SK-N-SH (cell line): ENCODE measurements around the gene LIN28B. TPM values are rescaled to one million over a fixed set of nuclear protein-coding genes. Genes with fewer than 3 reads are reported as not detected.

Source experiments
- CTCF ChIA-PET: fragments of 300-600, 350-600 bp; formaldehyde crosslinking; extraction: SDS; loops from one replicate; lab custom pipeline; 2021; lab: Yijun Ruan, JAX
- POLR2A ChIA-PET: fragments of 350-600 bp; sonication (Branson Sonifier 250); formaldehyde crosslinking; extraction: SDS; loops from one replicate; lab custom pipeline; 2020; ENCODE audit warnings: antibody characterized with exemption, inconsistent platforms; lab: Yijun Ruan, JAX
- DNase-seq: peaks from one replicate; pipeline ENCODE4 v3.0.0; 2012
- H2AFZ ChIP-seq: fragments of 200-600 bp; sonication (generic); 2 replicates; pipeline ENCODE4 v1.8.1; 2016; ENCODE audit warnings: antibody characterized with exemption, mild to moderate bottlenecking, low read depth
- H3F3A ChIP-seq: fragments of 200-600 bp; sonication (generic); replicated peaks from 2 replicates; pipeline ENCODE3; 2016; ENCODE audit warnings: antibody characterized with exemption, mild to moderate bottlenecking; ENCODE audit not compliant: insufficient read depth
- H3K27ac ChIP-seq, 2 experiments: fragments of 200-500 bp in 1 of 2; fragments of 200-600 bp in 1 of 2; sonication (Bioruptor generic) in 1 of 2; sonication (generic), shearing (Covaris generic) in 1 of 2; 2 replicates each; pipeline versions ENCODE4 v1.5.1 to v1.6.1; 2014 to 2016; ENCODE audit warnings: low read depth in 2 of 2, inconsistent platforms in 1 of 2, low read length in 1 of 2, mild to moderate bottlenecking in 1 of 2, mixed read lengths in 1 of 2
- H3K27me3 ChIP-seq: fragments of 200-600 bp; sonication (generic), shearing (Covaris generic); 2 replicates; pipeline ENCODE4 v1.6.1; 2016; ENCODE audit warnings: mixed run types; ENCODE audit not compliant: insufficient read depth
- H3K36me3 ChIP-seq, 2 experiments: fragments of 200-500 bp in 1 of 2; fragments of 200-600 bp in 1 of 2; sonication (Bioruptor generic) in 1 of 2; sonication (generic) in 1 of 2; replicated peaks in 1 of 2; 2 replicates each; pipeline versions ENCODE3 to v1.5.1; 2014 to 2016; ENCODE audit warnings: low read length in 1 of 2, mild to moderate bottlenecking in 1 of 2; ENCODE audit not compliant: insufficient read depth in 2 of 2, control insufficient read depth in 1 of 2
- H3K4me1 ChIP-seq, 2 experiments: fragments of 200-500 bp in 1 of 2; fragments of 200-600 bp in 1 of 2; sonication (Bioruptor generic) in 1 of 2; sonication (generic), shearing (Covaris generic) in 1 of 2; 2 replicates each; pipeline versions ENCODE4 v1.5.1 to v1.6.1; 2014 to 2016; ENCODE audit warnings: low read depth in 1 of 2, low read length in 1 of 2, mixed run types in 1 of 2; ENCODE audit not compliant: insufficient read depth in 2 of 2, control insufficient read depth in 1 of 2
- H3K4me2 ChIP-seq: fragments of 200-600 bp; sonication (generic), shearing (Covaris generic); 2 replicates; pipeline ENCODE4 v1.6.1; 2017; ENCODE audit warnings: mixed run types
- H3K4me3 ChIP-seq, 2 experiments: fragments of 200-500 bp in 1 of 2; fragments of 200-600 bp in 1 of 2; sonication (Bioruptor generic) in 1 of 2; sonication (generic), shearing (Covaris generic) in 1 of 2; 2 replicates each; pipeline versions ENCODE4 v1.5.1 to v1.8.1; 2014 to 2016; ENCODE audit warnings: low read depth in 2 of 2, inconsistent platforms in 1 of 2, low read length in 1 of 2, mild to moderate bottlenecking in 1 of 2, mixed read lengths in 1 of 2, moderate library complexity in 1 of 2
- H3K79me2 ChIP-seq: fragments of 200-600 bp; sonication (generic); 2 replicates; pipeline ENCODE4 v1.8.1; 2017; ENCODE audit warnings: mild to moderate bottlenecking; ENCODE audit not compliant: insufficient read depth
- H3K9ac ChIP-seq: fragments of 200-600 bp; sonication (generic); 2 replicates; pipeline ENCODE4 v1.6.1; 2017; ENCODE audit warnings: mixed run types
- H3K9me2 ChIP-seq: fragments of 200-600 bp; sonication (generic); 2 replicates; pipeline ENCODE4 v1.6.1; 2017; ENCODE audit warnings: mixed run types
- H3K9me3 ChIP-seq: fragments of 200-600 bp; sonication (generic); 2 replicates; pipeline ENCODE4 v1.6.1; 2017; ENCODE audit warnings: mixed run types, mild to moderate bottlenecking, moderate library complexity
- H4K20me1 ChIP-seq: fragments of 200-600 bp; sonication (generic); 2 replicates; pipeline ENCODE4 v1.6.1; 2017; ENCODE audit warnings: mild to moderate bottlenecking, mixed run types; ENCODE audit not compliant: insufficient read depth
- ELF1 ChIP-seq: IDR thresholded peaks from 2 replicates; pipeline ENCODE4 v1.4.0; 2012
- EP300 ChIP-seq, 2 experiments: IDR thresholded peaks; 2 replicates each; pipeline versions ENCODE4 v1.4.0 to v1.6.1; 2012; ENCODE audit warnings: borderline replicate concordance in 1 of 2, low read depth in 1 of 2, low read length in 1 of 2
- FOSL2 ChIP-seq: IDR thresholded peaks from 2 replicates; pipeline ENCODE4 v1.4.0; 2012; ENCODE audit warnings: low read depth, mild to moderate bottlenecking, moderate library complexity, borderline replicate concordance
- FOXJ3 ChIP-seq: sonication (generic); formaldehyde crosslinking; IDR thresholded peaks from 2 replicates; pipeline ENCODE4 v1.5.1; 2020; ENCODE audit warnings: mild to moderate bottlenecking, missing genetic modification reagents
- FOXM1 ChIP-seq: IDR thresholded peaks from 2 replicates; pipeline ENCODE4 v1.4.0; 2012; ENCODE audit warnings: low read depth, mild to moderate bottlenecking
- GABPA ChIP-seq: IDR thresholded peaks from 2 replicates; pipeline ENCODE4 v1.4.0; 2012; ENCODE audit warnings: low read depth, mild to moderate bottlenecking
- GATA2 ChIP-seq: sonication (generic); formaldehyde crosslinking; IDR thresholded peaks from 2 replicates; pipeline ENCODE4 v1.5.0; 2020; ENCODE audit warnings: mild to moderate bottlenecking, missing genetic modification reagents
- JUND ChIP-seq: IDR thresholded peaks from 2 replicates; pipeline ENCODE4 v1.4.0; 2012
- MXI1 ChIP-seq: IDR thresholded peaks from 2 replicates; pipeline ENCODE4 v1.6.1; 2012; ENCODE audit warnings: mild to moderate bottlenecking, low read depth, low read length, improper control_type of control experiment
- NRF1 ChIP-seq: IDR thresholded peaks from 2 replicates; pipeline ENCODE4 v1.6.1; 2012; ENCODE audit warnings: low read depth, mild to moderate bottlenecking, low read length
- PBX3 ChIP-seq: IDR thresholded peaks from 2 replicates; pipeline ENCODE4; 2012
- POLR2AphosphoS5 ChIP-seq: IDR thresholded peaks from 2 replicates; pipeline ENCODE4 v1.6.1; 2012; ENCODE audit warnings: low read depth, low read length
- RAD21 ChIP-seq: IDR thresholded peaks from 2 replicates; pipeline ENCODE4 v1.6.1; 2012; ENCODE audit warnings: mild to moderate bottlenecking, low read length
- RCOR1 ChIP-seq: fragments of 150-350 bp; IDR thresholded peaks from 2 replicates; pipeline ENCODE4 v1.6.1; 2017; ENCODE audit warnings: antibody characterized with exemption, low read length
- RFX5 ChIP-seq: IDR thresholded peaks from 2 replicates; pipeline ENCODE4 v1.6.1; 2012; ENCODE audit warnings: mild to moderate bottlenecking, improper control_type of control experiment, low read length
- RXRA ChIP-seq: IDR thresholded peaks from 2 replicates; pipeline ENCODE4 v1.4.0; 2012; ENCODE audit warnings: low read depth, mild to moderate bottlenecking, borderline replicate concordance
- SIN3A ChIP-seq: IDR thresholded peaks from 2 replicates; pipeline ENCODE4 v1.6.1; 2012; ENCODE audit warnings: low read depth, mild to moderate bottlenecking, low read length, moderate library complexity, borderline replicate concordance
- SMC3 ChIP-seq: IDR thresholded peaks from 2 replicates; pipeline ENCODE4 v1.6.1; 2012; ENCODE audit warnings: low read depth, low read length, improper control_type of control experiment
- TCF12 ChIP-seq: IDR thresholded peaks from 2 replicates; pipeline ENCODE4 v1.4.0; 2012
- TEAD4 ChIP-seq: IDR thresholded peaks from 2 replicates; pipeline ENCODE4 v1.4.0; 2012; ENCODE audit warnings: mild to moderate bottlenecking, borderline replicate concordance; ENCODE audit not compliant: insufficient read depth
- USF2 ChIP-seq: fragments of 150-350 bp; IDR thresholded peaks from 2 replicates; pipeline ENCODE4 v1.6.1; 2017; ENCODE audit warnings: antibody characterized with exemption, low read length, low read depth, borderline replicate concordance
- WGBS: methylation state at CpG from one replicate; pipeline ENCODE4 v1.1.6; 2017; ENCODE audit warnings: low lambda C conversion rate; 5-methylcytosine and 5-hydroxymethylcytosine counted together
- polyA plus RNA-seq, 3 experiments: library from polyadenylated mRNA; depleted of rRNA; stranded (reverse); fragments of >200 nt; gene quantifications; 2 replicates each; pipeline ENCODE4 v1.2.3, GENCODE V29; 2012
- TF ChIP-seq, protein P1 (sequence below): fragments of 200-600 bp; sonication (generic); IDR thresholded peaks from 2 replicates; pipeline ENCODE4 v1.6.1; 2017; ENCODE audit warnings: antibody characterized with exemption, mild to moderate bottlenecking, moderate library complexity
- TF ChIP-seq, protein P2 (sequence below): IDR thresholded peaks from 2 replicates; pipeline ENCODE4 v1.4.0; 2012; ENCODE audit warnings: low read depth

The LIN28B gene
- polyA plus RNA-seq, 1 of the 3 experiments (the other 2 are of a cell fraction): 0.67 TPM

- TF ChIP-seq RXRA (no peak), RFX5 (no peak), ELF1 (no peak), FOXM1 (no peak), RAD21 (no peak), SIN3A (no peak), FOSL2 (no peak), MXI1 (no peak), RCOR1 (no peak), USF2 (no peak), JUND (no peak), GATA2 (CRISPR knock-in tag) (no peak), PBX3 (no peak), EP300 (IDR thresholded peaks at IDR 0.05; ENCODE audit: borderline replicate concordance in 1 of 2, low read depth in 1 of 2, low read length in 1 of 2) (no peak)
These were observed 151.8 kb downstream of the LIN28B start (continued) for GRCh38 chr6:105108631-105109262.

DNA sequence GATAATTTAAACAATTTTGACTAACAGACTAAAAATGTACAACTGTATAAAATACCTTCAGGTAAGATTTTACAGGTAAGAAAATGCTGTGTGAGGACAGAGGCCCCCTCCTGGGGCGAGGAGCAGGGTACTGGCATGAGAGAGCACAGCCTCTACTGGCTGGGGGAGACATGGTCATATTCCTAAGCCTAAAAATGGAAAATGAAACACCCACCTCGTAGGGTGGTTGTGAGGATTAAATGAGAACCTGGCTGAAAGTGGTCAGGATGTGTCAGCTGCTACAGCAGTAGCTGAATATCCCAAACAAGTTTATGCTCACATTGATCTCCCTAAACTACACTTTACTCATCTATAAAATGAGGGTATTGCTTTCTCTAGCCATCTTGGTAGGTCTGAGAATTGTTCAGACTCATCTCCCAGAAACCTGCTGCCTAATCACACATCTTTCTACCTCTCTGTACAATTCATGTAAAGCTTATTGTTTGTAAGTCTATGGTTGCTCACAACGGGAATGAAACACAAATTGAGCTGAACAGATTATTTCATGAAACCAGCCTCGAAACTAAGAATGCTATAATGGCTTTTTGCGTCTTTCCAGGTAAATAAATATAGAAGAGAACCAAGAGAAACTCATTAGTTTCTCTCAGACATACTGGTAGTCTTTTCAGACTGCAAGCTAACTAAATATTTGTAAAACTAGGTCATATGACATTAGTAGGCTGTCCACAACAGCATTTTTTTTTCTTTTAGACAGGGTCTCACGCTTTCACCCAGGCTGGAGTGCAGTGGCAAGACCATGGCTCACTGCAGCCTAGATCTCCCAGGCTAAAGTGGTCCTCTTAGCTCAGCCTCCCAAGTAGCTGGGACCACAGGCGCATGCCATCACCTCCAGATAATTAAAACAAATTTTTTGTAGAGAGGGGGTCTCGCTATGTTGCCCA is 153.3 kb downstream of the LIN28B start:
- H3K9ac ChIP-seq: no peak overlapping the region
- H3F3A ChIP-seq: no peaks in the 10 kb centered on the region
- no peaks in the 10 kb centered on the region for H3K9me3 ChIP-seq
- peaks cover 19 to 28% of the 10 kb centered on the region in 2 experiments for H3K36me3 ChIP-seq
- H3K4me1 ChIP-seq: peaks cover 0 to 3% of the 10 kb centered on the region in 2 experiments; a peak in 1 of 4 replicates
- H3K27ac ChIP-seq: no peak overlapping the region
- no peaks in the 10 kb centered on the region for H3K79me2 ChIP-seq
- H3K4me3 ChIP-seq: no peak overlapping the region
- no peaks in the 10 kb centered on the region for H3K9me2 ChIP-seq
- no peaks in the 10 kb centered on the region for H3K27me3 ChIP-seq
- CTCF ChIA-PET: interaction anchor here (0.8 to 2.2 kb wide), 4 partner anchors 23 to 293 kb away, joined by 3 to 12 read pairs (median 4); partner anchors contain the start of gene PREP
- no peaks in the 10 kb centered on the region for H4K20me1 ChIP-seq
- H3K4me2 ChIP-seq: no peak overlapping the region
- 72% methylated on average over 8 of the region's 8 CpGs for WGBS
- no peak for DNase-seq
- POLR2A ChIA-PET: no interaction called here
- H2AFZ ChIP-seq: no peak overlapping the region
- TF ChIP-seq RCOR1 (no peak), TCF12 (no peak), POLR2AphosphoS5 (no peak), SMC3 (no peak), ELF1 (no peak), GATA2 (CRISPR knock-in tag) (no peak), RFX5 (no peak), RXRA (no peak), PBX3 (no peak), FOSL2 (no peak), NRF1 (no peak), FOXJ3 (CRISPR knock-in tag) (no peak), RAD21 (no peak), TEAD4 (no peak), GABPA (no peak)
- TF ChIP-seq, protein P1, sequence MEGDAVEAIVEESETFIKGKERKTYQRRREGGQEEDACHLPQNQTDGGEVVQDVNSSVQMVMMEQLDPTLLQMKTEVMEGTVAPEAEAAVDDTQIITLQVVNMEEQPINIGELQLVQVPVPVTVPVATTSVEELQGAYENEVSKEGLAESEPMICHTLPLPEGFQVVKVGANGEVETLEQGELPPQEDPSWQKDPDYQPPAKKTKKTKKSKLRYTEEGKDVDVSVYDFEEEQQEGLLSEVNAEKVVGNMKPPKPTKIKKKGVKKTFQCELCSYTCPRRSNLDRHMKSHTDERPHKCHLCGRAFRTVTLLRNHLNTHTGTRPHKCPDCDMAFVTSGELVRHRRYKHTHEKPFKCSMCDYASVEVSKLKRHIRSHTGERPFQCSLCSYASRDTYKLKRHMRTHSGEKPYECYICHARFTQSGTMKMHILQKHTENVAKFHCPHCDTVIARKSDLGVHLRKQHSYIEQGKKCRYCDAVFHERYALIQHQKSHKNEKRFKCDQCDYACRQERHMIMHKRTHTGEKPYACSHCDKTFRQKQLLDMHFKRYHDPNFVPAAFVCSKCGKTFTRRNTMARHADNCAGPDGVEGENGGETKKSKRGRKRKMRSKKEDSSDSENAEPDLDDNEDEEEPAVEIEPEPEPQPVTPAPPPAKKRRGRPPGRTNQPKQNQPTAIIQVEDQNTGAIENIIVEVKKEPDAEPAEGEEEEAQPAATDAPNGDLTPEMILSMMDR: no peak
- TF ChIP-seq, protein P2, sequence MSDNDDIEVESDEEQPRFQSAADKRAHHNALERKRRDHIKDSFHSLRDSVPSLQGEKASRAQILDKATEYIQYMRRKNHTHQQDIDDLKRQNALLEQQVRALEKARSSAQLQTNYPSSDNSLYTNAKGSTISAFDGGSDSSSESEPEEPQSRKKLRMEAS: no peak
